DOHH2 (cell line): ENCODE data around the gene GPATCH4.

Source experiments
- EZH2phosphoT487 ChIP-seq: fragments of 200-600 bp; sonication (generic); IDR thresholded peaks from 2 replicates; pipeline ENCODE4 v1.6.1; 2017; ENCODE audit warnings: borderline replicate concordance, mild to moderate bottlenecking, antibody characterized with exemption, low read length, moderate library complexity, mixed read lengths
- TF ChIP-seq, protein P1 (sequence below): fragments of 200-600 bp; sonication (generic); IDR thresholded peaks from one replicate; pipeline ENCODE4 v1.5.1; 2014; ENCODE audit warnings: antibody characterized with exemption, mild to moderate bottlenecking, low read depth, low read length; ENCODE audit not compliant: poor library complexity, severe bottlenecking

DNA sequence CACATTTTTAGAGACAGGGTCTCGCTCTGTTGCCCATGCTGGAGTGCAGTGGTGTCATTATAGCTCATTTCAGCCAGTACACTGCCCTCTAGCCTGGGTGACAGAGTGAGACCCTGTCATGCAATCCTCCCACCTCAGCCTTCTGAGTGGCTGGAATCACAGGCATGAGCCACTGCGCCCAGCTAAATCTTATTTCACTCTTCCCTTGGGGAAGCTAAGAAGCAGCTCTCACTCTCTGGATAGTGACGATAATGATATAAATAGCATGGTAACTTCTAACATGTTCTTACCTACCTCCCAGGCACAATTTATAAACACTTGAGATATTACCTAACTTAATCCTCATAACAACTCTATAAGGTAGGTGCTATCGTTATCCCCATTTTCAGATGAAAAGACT lies 53.8 kb downstream of the GPATCH4 start:
- TF ChIP-seq, protein P1, sequence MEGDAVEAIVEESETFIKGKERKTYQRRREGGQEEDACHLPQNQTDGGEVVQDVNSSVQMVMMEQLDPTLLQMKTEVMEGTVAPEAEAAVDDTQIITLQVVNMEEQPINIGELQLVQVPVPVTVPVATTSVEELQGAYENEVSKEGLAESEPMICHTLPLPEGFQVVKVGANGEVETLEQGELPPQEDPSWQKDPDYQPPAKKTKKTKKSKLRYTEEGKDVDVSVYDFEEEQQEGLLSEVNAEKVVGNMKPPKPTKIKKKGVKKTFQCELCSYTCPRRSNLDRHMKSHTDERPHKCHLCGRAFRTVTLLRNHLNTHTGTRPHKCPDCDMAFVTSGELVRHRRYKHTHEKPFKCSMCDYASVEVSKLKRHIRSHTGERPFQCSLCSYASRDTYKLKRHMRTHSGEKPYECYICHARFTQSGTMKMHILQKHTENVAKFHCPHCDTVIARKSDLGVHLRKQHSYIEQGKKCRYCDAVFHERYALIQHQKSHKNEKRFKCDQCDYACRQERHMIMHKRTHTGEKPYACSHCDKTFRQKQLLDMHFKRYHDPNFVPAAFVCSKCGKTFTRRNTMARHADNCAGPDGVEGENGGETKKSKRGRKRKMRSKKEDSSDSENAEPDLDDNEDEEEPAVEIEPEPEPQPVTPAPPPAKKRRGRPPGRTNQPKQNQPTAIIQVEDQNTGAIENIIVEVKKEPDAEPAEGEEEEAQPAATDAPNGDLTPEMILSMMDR: no peak
- no peak for TF ChIP-seq EZH2phosphoT487
